Glomerular visceral epithelial cell (primary cell): ENCODE measurements around the gene MAP3K15.
"Not testable (repeated sequence)": the region's sequence is repeated elsewhere in the genome, so short reads cannot be mapped to it uniquely, and the experiment has no call there.

ENCODE experiments used
- DNase-seq: peaks from one replicate; pipeline ENCODE4 v3.0.0-alpha.2; 2016; ENCODE audit errors: extremely low spot score

The MAP3K15 gene

DNA sequence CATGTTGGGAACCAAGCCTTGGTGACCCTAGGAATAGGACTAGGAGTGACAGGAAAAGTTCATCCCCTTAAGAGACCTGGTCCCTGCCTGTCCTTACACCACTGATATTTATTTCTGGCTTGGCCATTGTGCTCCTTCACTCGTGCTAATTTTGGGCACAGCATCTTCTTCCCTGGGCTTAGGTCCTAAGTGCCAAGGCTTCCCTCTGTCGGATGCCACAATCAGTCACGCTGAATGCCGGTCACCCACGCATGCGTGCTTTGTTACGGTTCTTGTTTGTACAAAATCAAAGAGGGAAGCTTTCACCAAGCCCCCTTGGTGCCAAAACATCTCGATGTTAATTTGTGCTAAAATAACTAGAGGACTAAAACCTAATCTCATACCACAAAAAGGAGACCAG, 17.4 kb upstream of the MAP3K15 start:
- no peak for DNase-seq

DNA sequence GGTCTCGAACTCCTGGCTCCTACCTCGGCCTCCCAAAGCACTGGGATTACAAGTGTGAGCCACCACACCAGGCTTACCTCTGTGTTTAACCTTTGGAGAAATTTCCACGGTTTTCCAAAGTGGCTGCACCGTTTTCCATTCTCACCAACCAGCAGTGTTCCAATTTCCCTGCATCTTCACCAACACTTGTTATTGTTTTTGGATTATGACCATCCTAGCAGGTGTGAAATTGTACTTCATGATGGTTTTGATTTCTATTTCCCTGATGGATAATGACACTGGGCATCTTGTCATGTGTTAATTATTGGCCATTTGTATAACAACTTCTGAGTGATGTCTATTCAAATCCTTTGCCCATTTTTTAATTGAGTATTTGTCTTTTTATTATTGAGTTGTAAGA, 2.7 kb upstream of the MAP3K15 start:
- DNase-seq: no peak

DNA sequence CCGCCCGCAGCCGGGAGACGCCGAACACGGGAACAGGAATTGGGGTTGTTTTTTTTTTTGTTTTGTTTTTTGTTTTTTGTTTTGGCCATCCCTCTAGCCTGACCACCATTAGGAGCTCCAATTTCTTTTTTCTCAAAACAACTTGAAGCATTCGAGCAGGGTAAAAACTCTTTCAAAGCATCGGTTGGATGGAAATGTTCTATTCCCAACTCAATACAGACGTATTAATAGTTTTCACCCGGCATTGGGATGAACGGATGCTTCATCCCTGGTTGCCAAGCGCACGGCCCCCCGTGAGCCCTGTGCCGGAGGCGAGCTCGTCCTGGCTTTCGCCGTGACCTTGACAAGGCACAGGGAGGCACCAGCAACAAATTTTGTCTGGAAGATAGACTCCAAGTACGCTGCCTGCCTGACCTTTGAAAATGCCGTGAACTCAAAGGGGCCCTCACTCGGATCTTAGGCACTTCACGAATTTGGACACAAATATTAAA, 352 bp upstream of the MAP3K15 start:
- DNase-seq: no peak

DNA sequence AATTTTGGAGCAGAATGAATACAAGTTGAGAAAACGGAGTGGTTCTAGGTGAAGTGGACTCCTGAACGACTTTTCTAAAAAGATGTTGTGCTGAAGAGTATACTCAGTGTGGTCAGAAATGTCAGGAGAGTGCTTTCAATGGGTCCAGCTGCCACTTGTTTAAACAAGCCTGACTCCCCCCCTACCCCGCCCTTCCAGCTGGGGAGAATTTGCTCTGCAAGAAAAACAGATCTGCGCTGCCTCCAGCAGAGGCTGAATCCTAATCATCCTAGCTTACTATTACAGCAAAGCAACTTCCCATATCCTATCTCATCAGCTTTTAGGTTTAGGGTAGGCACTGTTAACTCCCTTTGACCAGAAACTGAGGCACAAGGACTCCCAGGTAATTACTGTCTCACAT, 1.9 kb downstream of the MAP3K15 start:
- no peak for DNase-seq

DNA sequence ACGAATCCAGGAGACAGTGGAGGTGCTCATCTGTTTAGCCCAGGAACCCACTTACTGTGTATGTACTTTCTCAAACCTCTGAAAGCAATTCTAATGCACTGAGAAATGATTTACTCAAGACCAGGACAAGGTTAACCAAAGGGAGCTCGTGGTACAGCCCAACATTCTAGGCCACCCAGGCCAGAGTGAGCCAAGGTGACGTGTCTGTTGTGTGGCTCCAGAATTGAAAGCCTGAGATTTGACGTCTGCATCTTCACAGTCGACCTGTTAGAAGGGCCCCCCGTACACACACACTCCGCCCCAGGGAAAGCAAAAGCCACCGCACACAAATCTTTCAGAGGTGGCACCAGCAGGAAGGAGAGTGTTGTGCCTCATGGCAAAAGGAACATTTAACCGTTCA, 2.3 kb downstream of the MAP3K15 start:
- DNase-seq: peak; percentile 1

DNA sequence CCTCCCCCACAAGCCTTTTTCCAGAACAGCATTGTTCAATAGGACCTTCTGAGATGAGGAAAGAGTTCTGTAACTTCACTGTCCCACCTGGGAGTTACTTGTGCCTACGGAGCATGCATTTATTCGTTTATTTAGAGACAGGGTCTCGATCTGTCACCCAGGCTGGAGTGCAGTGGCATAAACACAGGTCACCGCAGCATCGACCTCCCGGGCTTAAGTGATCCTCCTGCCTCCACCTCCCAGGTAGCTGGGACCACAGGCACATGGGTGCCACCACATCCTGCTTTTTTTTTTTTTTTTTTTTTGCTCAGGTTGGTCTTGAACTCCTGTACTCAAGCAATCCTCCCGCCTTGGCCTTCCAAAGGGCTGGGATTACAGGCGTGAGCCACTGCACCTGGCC, 2.9 kb downstream of the MAP3K15 start:
- no peak for DNase-seq

DNA sequence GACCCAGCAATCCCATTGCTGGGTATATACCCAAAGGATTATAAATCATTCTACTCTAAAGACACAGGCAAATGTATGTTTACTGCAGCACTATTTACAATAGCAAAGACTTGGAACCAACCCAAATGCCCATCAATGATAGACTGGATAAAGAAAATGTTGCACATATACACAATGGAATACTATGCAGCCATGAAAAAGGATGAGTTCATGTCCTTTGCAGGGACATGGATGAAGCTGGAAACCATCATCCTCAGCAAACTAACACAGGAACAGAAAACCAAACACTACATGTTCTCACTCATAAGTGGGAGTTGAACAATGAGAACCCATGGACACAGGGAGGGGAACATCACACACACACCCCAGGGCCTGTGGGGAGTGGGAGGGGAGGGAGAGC, 3.5 kb downstream of the MAP3K15 start:
- DNase-seq: not testable (repeated sequence)

DNA sequence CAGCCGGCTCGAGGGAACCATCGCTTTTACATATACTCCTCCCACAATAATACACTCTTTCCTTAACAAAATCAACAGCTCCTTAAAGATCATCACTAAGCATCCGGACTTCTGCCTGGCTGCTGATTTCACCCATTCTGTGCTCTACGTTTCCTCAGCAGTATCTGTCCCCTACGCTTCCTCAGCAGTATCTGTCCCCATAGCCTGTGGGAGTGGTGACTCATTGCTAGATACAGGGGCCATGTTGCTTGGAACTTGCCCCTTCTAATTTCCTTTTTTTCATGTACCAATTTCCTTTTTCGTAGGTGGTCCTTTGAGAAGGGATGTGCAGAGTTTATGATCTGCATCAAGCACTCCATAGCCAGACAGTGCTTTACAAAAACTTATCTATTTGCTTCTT, 18.6 kb downstream of the MAP3K15 start:
- DNase-seq: no peak

DNA sequence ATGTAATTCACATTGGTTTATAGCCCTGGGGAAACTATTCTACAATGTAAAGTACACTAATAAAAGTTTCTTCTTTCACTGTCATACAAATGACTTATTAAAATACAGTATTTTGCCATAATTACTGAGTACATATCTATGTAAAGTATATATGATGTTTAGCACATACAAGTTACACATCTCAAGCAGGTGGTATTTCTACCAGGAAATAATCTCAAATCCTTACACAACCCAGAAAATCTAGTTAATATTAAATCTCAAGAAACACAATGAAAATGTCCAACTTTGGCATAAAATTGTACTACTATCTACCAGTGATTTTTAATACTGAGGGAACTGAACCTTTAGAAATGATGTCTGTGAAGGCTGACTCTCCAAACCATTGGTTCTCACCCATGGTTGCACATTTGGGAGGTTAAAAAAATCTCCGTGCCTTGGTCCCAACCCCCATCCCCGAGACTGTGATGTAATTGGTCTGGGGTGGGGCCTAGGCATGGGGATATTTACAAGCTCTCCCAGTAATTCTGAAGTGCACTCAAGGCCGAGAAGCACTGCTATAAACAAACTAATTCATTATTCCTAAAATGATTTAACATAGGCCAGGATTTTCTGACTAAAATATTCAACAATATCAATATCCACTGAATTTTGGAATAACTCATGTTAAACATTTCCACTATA, 27.6 kb downstream of the MAP3K15 start:
- DNase-seq: no peak

DNA sequence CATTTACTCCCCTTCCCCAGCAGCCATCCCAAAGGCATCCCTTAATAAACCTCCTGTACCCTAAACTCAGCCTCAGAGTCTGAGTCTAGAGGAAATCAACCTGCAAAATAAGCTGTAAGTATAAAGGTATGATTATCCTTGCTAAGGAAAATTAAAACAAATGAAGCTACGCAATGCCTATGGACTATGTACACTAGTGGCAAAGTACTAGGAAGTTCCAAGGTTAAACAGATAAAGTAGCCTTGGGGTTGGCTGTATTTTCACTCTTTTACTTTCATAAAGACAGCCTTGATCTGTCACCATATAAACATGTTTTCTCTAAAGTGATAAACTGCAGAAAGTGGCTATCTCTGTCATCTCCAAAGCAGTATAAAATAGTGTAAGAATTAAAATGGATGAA, 35.9 kb downstream of the MAP3K15 start:
- DNase-seq: no peak

DNA sequence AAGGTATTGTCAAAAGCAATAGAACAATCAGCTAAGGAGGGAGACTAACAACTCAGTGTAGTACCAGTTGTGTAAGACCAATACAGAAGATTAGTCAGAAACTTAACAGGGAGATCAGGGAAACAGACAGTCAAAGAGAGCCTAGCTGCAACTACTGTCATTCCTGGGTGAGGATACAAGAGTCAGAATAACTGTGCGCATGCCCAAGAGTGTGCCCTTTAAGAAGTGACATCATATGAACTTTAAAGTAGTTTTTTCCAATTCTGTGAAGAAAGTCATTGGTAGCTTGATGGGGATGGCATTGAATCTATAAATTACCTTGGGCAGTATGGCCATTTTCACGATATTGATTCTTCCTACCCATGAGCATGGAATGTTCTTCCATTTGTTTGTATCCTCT, 46.9 kb downstream of the MAP3K15 start:
- DNase-seq: not testable (repeated sequence)

DNA sequence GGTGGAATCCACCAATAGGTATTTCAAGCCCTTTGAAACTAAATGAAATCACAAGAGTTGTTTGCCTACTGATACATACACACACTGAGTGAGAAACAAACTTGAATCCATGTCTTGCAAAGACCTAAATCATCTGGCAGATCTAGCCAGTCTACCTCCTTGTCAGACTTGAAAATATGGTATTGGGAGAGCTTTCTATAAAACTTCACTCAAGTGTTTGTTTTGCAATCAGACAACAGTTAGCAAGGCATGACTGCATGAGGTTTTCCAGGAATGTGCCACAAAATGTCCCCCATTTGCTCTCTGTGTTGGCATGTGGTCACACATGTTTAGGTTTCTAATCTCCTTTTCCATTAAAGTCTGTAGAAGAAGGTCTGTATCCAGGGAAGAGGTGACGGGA, 52.4 kb downstream of the MAP3K15 start:
- no peak for DNase-seq

DNA sequence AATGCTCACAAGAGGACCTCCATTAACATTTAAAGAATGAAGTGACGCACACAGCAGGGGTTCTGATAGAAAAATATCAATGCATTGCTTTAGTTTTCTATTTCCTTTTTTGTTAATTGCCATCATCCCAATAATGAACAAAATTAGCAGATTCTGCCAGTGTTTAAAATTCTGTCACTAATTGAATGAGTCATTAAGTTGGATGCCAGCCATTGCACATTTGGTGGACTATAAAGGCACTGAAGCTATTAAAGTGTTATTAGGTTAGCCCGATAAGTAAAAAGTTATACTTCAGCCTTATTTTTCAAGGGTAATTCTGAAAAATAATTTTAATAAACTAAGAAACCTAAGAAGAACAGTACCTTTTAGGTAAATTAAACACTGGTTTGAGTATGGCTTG, 53.1 kb downstream of the MAP3K15 start:
- DNase-seq: no peak

DNA sequence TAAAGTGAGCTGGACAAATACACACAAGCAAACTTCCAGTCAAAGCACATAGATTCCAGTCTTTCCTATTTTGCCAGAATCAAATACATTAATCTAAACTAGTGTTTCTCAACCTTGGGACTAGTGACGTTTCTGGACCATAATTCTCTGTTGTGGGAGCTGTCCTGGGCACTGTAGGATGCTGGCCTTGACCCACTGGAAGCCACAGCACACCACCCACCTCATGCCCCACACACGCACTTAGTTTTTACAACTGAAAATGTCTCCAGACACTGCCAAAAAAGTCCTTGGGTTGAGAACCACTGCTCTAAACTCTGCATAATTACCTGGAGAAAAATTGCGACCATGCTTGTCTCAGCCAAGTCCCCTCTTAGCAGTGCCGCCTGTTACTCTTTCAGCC, 57.6 kb downstream of the MAP3K15 start:
- no peak for DNase-seq

DNA sequence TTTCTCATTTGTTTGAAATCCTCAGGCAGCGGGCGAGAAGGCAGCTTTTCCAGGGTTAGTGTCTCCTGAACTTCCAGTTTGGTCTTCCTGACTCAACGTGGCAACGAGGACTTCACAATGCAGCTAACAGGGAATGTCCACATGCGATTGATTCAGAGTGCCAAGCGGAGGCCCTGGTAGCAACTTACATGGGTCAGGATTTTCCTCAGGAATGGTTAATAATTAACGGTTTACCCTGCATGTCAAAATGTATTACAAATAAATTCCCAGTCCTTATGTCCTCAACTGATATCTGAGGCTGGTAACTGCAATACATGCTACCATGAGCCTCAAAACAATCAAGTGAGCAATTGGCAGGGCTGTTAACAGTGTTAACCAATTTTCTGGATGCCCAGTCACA, 67.2 kb downstream of the MAP3K15 start:
- no peak for DNase-seq

DNA sequence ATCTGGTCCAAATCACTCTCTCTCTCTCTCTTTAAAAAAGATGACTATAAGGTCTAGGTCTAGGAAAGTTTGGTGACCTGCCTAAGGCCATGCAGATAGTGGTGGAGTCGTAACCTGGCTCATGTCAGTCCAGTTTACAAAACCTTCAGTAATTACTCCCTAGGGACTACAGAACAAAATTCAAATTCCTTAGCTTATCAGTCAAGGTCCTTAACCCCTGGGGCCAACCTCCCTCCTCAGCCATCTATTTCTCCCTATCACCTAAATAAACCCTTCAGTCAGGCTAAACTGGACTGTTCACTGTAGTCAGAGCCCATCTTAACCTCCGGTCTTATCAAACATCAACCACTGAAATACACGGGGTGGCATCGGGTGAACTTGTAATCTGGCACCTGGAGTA, 68.9 kb downstream of the MAP3K15 start:
- no peak for DNase-seq

DNA sequence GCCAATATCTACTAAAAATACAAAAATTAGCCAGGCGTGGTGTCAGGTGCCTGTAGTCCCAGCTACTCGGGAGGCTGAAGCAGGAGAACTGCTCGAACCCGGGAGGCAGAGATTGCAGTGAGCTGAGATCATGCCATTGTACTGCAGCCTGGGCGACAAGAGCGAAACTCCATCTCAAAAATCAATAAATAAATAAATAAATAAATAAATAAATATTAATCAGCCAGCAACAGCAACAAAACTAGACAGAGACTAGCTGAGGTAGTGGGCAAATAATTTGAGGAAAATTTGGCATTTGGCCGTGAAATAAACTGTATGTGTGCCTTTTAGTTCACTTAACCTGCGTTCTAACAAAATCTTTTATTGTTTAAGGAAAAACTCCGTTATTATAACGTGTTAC, 69.5 kb downstream of the MAP3K15 start:
- DNase-seq: not testable (repeated sequence)

DNA sequence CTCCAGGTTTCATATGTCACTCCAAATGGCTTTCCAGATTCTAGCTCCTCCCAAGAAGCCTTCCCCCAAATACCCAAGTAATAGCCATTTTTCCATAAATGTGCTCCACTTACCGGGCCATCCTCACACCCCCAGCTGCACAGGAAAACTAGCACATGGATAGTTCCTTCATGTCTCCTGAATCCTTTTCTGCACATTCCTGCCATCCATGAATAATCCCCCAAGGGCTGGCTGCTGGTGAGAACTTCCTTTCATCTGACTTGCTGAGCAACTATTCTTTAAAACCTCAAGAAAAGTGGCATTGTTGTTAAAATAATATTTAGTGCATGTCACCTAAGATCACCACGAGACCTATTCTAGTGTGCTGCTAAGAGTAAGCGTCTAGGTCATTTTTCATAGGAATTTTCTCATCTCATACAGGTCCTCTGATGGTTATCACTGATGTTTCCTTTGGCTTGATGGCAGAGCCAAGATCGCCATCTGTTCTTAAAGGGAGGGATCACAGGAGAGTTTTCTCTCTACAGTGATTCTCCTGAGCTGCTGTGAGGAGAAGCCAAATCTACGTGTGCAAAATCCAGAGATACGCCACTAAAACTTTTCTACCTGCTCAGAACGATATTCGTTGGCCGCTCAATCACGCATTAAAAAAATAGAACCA, 71.3 kb downstream of the MAP3K15 start:
- DNase-seq: no peak

DNA sequence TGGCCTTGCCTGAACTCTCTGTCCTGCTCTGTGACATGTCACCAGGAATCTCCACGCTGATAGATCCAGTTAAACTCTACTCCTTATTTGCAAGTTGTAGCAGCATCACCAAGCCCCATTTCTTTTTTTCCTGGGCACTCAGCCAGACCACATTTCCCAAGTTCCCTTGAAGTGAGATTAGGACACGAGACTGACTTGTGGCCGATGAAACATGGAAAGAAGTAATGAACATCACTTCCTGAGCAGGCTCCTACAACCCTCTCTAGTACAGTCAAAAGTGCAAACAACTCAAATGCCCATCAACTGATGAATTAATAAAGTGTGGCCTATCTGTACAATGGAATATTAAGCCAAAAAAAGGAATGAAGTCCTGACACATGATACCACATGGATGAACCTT, 74.6 kb downstream of the MAP3K15 start:
- peak; percentile 36 for DNase-seq

DNA sequence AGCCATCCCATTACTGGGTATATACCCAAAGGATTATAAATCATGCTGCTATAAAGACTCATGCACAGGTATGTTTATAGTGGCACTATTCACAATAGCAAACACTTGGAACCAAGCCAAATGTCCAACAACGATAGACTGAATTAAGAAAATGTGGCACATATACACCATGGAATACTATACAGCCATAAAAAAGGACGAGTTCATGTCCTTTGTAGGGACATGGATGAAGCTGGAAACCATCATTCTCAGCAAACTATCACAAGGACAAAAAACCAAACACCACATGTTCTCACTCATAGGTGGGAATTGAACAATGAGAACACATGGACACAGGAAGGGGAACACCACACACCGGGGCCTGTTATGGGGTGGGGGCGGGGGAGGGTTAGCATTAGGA, 92.6 kb downstream of the MAP3K15 start:
- not testable (repeated sequence) for DNase-seq

DNA sequence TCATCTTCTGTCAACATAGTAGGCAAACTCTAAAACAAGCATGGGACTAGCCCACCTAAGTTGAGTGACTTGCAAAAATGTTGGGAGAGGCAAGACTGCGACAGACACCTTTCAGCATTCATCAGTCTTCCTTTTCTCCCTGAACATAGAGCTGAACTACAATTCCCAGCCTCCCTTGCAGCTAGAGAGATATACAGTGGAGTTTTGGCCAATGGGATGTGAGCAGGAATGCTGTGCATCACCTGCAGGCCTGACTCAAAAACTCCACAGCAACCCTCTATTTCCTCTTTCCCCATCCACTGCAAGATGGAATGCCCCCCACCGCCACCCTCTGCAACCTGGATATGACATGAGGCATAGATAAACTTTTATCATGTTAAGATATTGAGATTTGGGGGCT, 105.0 kb downstream of the MAP3K15 start:
- no peak for DNase-seq

DNA sequence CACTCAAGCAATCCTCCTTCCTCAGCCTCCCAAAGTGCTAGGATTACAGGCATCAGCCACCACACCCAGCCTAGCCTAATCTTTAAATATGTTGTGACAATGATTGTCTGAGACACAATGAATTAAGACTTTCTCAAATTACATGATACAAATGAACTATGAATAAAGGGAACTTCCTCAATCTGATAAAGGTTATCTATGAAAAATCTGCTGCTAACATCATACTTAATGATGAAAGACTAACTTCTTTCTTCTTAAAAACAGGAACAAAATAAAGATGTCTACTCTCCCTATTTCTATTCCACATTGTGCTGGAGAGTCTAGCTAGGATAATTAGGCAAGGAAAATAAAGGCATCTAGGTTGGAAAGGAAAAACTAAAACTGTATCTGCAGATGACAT, 111.6 kb downstream of the MAP3K15 start:
- DNase-seq: no peak

DNA sequence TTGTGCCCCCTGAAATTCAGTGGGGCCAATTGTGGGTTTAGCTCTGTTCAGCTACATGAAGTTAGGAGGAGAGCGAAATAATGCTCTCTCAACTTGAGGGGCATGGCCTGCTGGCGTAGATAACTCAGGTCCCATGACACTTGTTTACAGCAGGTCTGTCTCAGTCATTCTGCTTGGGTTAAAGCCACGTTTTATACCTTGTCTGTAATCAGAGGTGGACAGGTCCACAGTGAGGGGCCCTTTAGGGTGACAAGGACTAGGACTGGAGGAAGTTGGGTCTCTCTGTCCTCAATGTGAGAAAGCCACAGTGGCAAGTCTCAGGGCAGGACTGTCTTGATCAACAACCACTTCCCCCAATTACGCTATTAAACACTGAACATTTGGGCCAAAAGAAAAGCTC, 122.6 kb downstream of the MAP3K15 start:
- DNase-seq: no peak

DNA sequence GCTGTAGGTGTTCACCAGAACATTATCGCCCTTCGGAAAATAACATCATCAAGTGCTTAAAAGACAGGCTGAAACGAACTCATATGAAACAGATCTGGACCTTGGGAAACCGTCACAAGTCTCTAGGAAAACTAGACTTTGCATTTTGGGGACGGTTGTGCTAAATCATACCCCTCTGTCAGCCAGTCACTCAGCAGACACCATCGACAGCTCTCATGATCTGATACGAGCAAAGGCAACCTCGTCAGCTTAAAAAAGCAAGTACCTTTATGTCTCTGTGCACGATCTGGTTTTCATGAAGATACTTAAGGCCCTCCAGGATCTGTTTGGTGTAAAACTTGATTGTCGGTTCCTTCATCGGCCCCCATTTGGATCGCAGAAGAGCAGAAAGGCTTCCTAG, 123.2 kb downstream of the MAP3K15 start:
- no peak for DNase-seq
